HEK293 (cell line): ENCODE data around the gene ZCCHC17.

Experiments
- BCL11A ChIP-seq: fragments of 450-650 bp; formaldehyde crosslinking; IDR thresholded peaks from 2 replicates; pipeline ENCODE4 v1.5.1; 2016; ENCODE audit warnings: low read depth, missing biosample characterization, missing genetic modification characterization
- EGR2 ChIP-seq: fragments of 450-650 bp; formaldehyde crosslinking; IDR thresholded peaks from 2 replicates; pipeline ENCODE4 v1.5.1; 2016; ENCODE audit warnings: low read depth, missing biosample characterization, missing genetic modification characterization
- GLI2 ChIP-seq: fragments of 450-650 bp; formaldehyde crosslinking; IDR thresholded peaks from 2 replicates; pipeline ENCODE4; 2017; ENCODE audit warnings: missing biosample characterization, missing genetic modification characterization, low read depth, borderline replicate concordance
- GLIS2 ChIP-seq: fragments of 450-650 bp; formaldehyde crosslinking; IDR thresholded peaks from 2 replicates; pipeline ENCODE4 v1.5.1; 2016; ENCODE audit warnings: missing biosample characterization, missing genetic modification characterization
- HOXD13 ChIP-seq: sonication (generic); formaldehyde crosslinking; IDR thresholded peaks from 2 replicates; pipeline ENCODE4 v1.8.0; 2022; ENCODE audit warnings: missing genetic modification reagents, borderline replicate concordance
- KLF16 ChIP-seq: fragments of 450-650 bp; formaldehyde crosslinking; IDR thresholded peaks from 2 replicates; pipeline ENCODE4 v1.5.1; 2017; ENCODE audit warnings: missing biosample characterization, missing genetic modification characterization
- SETDB1 ChIP-seq: IDR thresholded peaks from one replicate; pipeline ENCODE4 v1.6.1; 2017; ENCODE audit warnings: mild to moderate bottlenecking, low read length, moderate library complexity, mixed read lengths; ENCODE audit not compliant: insufficient read length
- SP2 ChIP-seq: fragments of 450-650 bp; formaldehyde crosslinking; IDR thresholded peaks from 2 replicates; pipeline ENCODE4 v1.5.1; 2016; ENCODE audit warnings: missing biosample characterization, missing genetic modification characterization
- ZBTB17 ChIP-seq: fragments of 450-650 bp; formaldehyde crosslinking; IDR thresholded peaks from 2 replicates; pipeline ENCODE4 v1.5.1; 2016; ENCODE audit warnings: missing biosample characterization, missing genetic modification characterization
- ZBTB21 ChIP-seq: fragments of 450-650 bp; formaldehyde crosslinking; IDR thresholded peaks from 2 replicates; pipeline ENCODE4 v1.5.1; 2017; ENCODE audit warnings: missing biosample characterization, missing genetic modification characterization
- ZFP3 ChIP-seq: fragments of 450-650 bp; formaldehyde crosslinking; IDR thresholded peaks from 2 replicates; pipeline ENCODE4 v1.5.1; 2016; ENCODE audit warnings: low read depth, missing biosample characterization, missing genetic modification characterization
- ZNF140 ChIP-seq: fragments of 450-650 bp; formaldehyde crosslinking; IDR thresholded peaks from 2 replicates; pipeline ENCODE4 v1.5.1; 2016; ENCODE audit warnings: missing biosample characterization, missing genetic modification characterization
- ZNF214 ChIP-seq: fragments of 450-650 bp; formaldehyde crosslinking; IDR thresholded peaks from 2 replicates; pipeline ENCODE4 v1.5.1; 2017; ENCODE audit warnings: missing biosample characterization, mild to moderate bottlenecking, missing genetic modification characterization, borderline replicate concordance
- ZNF221 ChIP-seq: fragments of 450-650 bp; formaldehyde crosslinking; IDR thresholded peaks from 2 replicates; pipeline ENCODE4 v1.5.1; 2017; ENCODE audit warnings: missing biosample characterization, missing genetic modification characterization, borderline replicate concordance
- ZNF311 ChIP-seq: fragments of 450-650 bp; formaldehyde crosslinking; IDR thresholded peaks from 2 replicates; pipeline ENCODE4 v1.5.1; 2017; ENCODE audit warnings: missing biosample characterization, missing genetic modification characterization, borderline replicate concordance
- ZNF341 ChIP-seq: fragments of 450-650 bp; formaldehyde crosslinking; IDR thresholded peaks from 2 replicates; pipeline ENCODE4; 2016; ENCODE audit warnings: low read depth, missing biosample characterization, missing genetic modification characterization
- ZNF354C ChIP-seq: fragments of 450-650 bp; formaldehyde crosslinking; IDR thresholded peaks from 2 replicates; pipeline ENCODE4 v1.5.1; 2016; ENCODE audit warnings: missing biosample characterization, missing genetic modification characterization, low read depth, borderline replicate concordance
- ZNF473 ChIP-seq: fragments of 450-650 bp; formaldehyde crosslinking; IDR thresholded peaks from 2 replicates; pipeline ENCODE4 v1.5.1; 2017; ENCODE audit warnings: missing biosample characterization, missing genetic modification characterization
- ZNF510 ChIP-seq: fragments of 450-650 bp; formaldehyde crosslinking; IDR thresholded peaks from 2 replicates; pipeline ENCODE4 v1.5.1; 2018; ENCODE audit warnings: mild to moderate bottlenecking, missing genetic modification characterization, missing biosample characterization; ENCODE audit not compliant: insufficient replicate concordance
- ZNF555 ChIP-seq: fragments of 450-650 bp; formaldehyde crosslinking; conservative IDR thresholded peaks from 2 replicates; pipeline ENCODE4 v1.5.1; 2017; ENCODE audit warnings: missing biosample characterization, mild to moderate bottlenecking, missing genetic modification characterization, inconsistent platforms
- ZNF660 ChIP-seq: fragments of 450-650 bp; IDR thresholded peaks from 2 replicates; pipeline ENCODE4 v1.5.1; 2018; ENCODE audit warnings: missing biosample characterization, mild to moderate bottlenecking, missing genetic modification characterization
- ZNF701 ChIP-seq: fragments of 450-650 bp; formaldehyde crosslinking; IDR thresholded peaks from 2 replicates; pipeline ENCODE4 v1.5.1; 2016; ENCODE audit warnings: missing biosample characterization, missing genetic modification characterization
- ZNF76 ChIP-seq: fragments of 450-650 bp; formaldehyde crosslinking; IDR thresholded peaks from 2 replicates; pipeline ENCODE4; 2016; ENCODE audit warnings: low read depth, missing biosample characterization, missing genetic modification characterization, borderline replicate concordance
- ZNF837 ChIP-seq: fragments of 450-650 bp; formaldehyde crosslinking; IDR thresholded peaks from 2 replicates; pipeline ENCODE4 v1.5.1; 2016; ENCODE audit warnings: missing biosample characterization, missing genetic modification characterization
- ZNF843 ChIP-seq: fragments of 450-650 bp; formaldehyde crosslinking; IDR thresholded peaks from 2 replicates; pipeline ENCODE4 v1.5.1; 2016; ENCODE audit warnings: missing biosample characterization, missing genetic modification characterization
- TF ChIP-seq, protein P1 (sequence below): sonication (generic); formaldehyde crosslinking; IDR thresholded peaks from 2 replicates; pipeline ENCODE4 v1.8.1; 2022; ENCODE audit warnings: mild to moderate bottlenecking, moderate library complexity, missing genetic modification reagents
- TF ChIP-seq, protein P2 (sequence below): fragments of 450-650 bp; formaldehyde crosslinking; IDR thresholded peaks from 2 replicates; pipeline ENCODE4 v1.5.1; 2016; ENCODE audit warnings: missing biosample characterization, missing genetic modification characterization
- TF ChIP-seq, protein P3 (sequence below): fragments of 450-650 bp; formaldehyde crosslinking; IDR thresholded peaks from 2 replicates; pipeline ENCODE4 v1.5.1; 2016; ENCODE audit warnings: missing biosample characterization, missing genetic modification characterization
- TF ChIP-seq, protein P4 (sequence below): fragments of 450-650 bp; formaldehyde crosslinking; IDR thresholded peaks from 2 replicates; pipeline ENCODE4 v1.5.1; 2016; ENCODE audit warnings: missing biosample characterization, missing genetic modification characterization
- TF ChIP-seq, protein P5 (sequence below): fragments of 450-650 bp; formaldehyde crosslinking; IDR thresholded peaks from 2 replicates; pipeline ENCODE4 v1.5.1; 2016; ENCODE audit warnings: missing biosample characterization, missing genetic modification characterization
- TF ChIP-seq, protein P6 (sequence below): fragments of 450-650 bp; formaldehyde crosslinking; IDR thresholded peaks from 2 replicates; pipeline ENCODE4 v1.5.1; 2016; ENCODE audit warnings: missing biosample characterization, missing genetic modification characterization

Gene ZCCHC17

DNA sequence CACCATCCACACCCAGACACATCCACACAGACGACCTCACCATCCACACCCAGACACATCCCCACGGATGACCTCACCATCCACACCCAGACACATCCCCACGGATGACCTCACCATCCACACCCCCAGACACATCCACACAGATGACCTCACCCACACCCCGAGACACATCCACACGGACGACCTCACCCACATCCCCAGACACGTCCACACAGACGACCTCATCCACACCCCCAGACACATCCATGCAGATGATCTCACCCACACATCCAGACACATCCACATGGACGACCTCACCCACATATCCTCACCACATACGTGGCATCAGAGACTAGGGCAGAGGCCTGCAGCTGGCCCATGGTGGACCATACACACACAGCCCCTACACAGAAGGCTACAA, 90.8 kb downstream of the ZCCHC17 start (continued):
- TF ChIP-seq ZFP3 (tag by site-specific recombination), result no peak
- TF ChIP-seq ZNF837 (tag by site-specific recombination), result no peak
- TF ChIP-seq ZNF76, result peak; percentile 46; the same call in 1 of the 2 replicates
- no peak for TF ChIP-seq ZNF510 (tag by site-specific recombination)
- TF ChIP-seq ZNF214 (tag by site-specific recombination), result no peak
- TF ChIP-seq, protein P1, sequence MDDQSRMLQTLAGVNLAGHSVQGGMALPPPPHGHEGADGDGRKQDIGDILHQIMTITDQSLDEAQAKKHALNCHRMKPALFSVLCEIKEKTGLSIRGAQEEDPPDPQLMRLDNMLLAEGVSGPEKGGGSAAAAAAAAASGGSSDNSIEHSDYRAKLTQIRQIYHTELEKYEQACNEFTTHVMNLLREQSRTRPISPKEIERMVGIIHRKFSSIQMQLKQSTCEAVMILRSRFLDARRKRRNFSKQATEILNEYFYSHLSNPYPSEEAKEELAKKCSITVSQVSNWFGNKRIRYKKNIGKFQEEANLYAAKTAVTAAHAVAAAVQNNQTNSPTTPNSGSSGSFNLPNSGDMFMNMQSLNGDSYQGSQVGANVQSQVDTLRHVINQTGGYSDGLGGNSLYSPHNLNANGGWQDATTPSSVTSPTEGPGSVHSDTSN (CRISPR knock-in tag), result no peak
- TF ChIP-seq ZNF341, result no peak
- TF ChIP-seq, protein P2, sequence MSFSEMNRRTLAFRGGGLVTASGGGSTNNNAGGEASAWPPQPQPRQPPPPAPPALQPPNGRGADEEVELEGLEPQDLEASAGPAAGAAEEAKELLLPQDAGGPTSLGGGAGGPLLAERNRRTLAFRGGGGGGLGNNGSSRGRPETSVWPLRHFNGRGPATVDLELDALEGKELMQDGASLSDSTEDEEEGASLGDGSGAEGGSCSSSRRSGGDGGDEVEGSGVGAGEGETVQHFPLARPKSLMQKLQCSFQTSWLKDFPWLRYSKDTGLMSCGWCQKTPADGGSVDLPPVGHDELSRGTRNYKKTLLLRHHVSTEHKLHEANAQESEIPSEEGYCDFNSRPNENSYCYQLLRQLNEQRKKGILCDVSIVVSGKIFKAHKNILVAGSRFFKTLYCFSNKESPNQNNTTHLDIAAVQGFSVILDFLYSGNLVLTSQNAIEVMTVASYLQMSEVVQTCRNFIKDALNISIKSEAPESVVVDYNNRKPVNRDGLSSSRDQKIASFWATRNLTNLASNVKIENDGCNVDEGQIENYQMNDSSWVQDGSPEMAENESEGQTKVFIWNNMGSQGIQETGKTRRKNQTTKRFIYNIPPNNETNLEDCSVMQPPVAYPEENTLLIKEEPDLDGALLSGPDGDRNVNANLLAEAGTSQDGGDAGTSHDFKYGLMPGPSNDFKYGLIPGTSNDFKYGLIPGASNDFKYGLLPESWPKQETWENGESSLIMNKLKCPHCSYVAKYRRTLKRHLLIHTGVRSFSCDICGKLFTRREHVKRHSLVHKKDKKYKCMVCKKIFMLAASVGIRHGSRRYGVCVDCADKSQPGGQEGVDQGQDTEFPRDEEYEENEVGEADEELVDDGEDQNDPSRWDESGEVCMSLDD (tag by site-specific recombination), result peak; percentile 85
- no peak for TF ChIP-seq ZNF843 (tag by site-specific recombination)
- TF ChIP-seq ZNF701 (tag by site-specific recombination), result no peak
- no peak for TF ChIP-seq BCL11A (tag by site-specific recombination)
- TF ChIP-seq EGR2 (tag by site-specific recombination), result peak; percentile 99
- no peak for TF ChIP-seq ZNF221 (tag by site-specific recombination)
- TF ChIP-seq GLIS2, result no peak
- TF ChIP-seq ZNF555 (tag by site-specific recombination), result no peak
- peak; percentile 34; the same call in 1 of the 2 replicates for TF ChIP-seq SP2 (tag by site-specific recombination)
- TF ChIP-seq ZBTB21, result peak; percentile 90
- no peak for TF ChIP-seq ZNF354C (tag by site-specific recombination)
- TF ChIP-seq ZNF473 (tag by site-specific recombination), result no peak
- TF ChIP-seq, protein P3, sequence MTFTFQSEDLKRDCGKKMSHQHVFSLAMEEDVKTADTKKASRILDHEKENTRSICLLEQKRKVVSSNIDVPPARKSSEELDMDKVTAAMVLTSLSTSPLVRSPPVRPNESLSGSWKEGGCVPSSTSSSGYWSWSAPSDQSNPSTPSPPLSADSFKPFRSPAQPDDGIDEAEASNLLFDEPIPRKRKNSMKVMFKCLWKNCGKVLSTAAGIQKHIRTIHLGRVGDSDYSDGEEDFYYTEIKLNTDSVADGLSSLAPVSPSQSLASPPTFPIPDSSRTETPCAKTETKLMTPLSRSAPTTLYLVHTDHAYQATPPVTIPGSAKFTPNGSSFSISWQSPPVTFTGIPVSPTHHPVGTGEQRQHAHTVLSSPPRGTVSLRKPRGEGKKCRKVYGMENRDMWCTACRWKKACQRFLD (tag by site-specific recombination), result no peak
- no peak for TF ChIP-seq HOXD13 (CRISPR knock-in tag)
- peak; percentile 55; the same call in 1 of the 2 replicates for TF ChIP-seq ZBTB17
- TF ChIP-seq, protein P4, sequence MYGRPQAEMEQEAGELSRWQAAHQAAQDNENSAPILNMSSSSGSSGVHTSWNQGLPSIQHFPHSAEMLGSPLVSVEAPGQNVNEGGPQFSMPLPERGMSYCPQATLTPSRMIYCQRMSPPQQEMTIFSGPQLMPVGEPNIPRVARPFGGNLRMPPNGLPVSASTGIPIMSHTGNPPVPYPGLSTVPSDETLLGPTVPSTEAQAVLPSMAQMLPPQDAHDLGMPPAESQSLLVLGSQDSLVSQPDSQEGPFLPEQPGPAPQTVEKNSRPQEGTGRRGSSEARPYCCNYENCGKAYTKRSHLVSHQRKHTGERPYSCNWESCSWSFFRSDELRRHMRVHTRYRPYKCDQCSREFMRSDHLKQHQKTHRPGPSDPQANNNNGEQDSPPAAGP (tag by site-specific recombination), result peak; percentile 100
- TF ChIP-seq, protein P5, sequence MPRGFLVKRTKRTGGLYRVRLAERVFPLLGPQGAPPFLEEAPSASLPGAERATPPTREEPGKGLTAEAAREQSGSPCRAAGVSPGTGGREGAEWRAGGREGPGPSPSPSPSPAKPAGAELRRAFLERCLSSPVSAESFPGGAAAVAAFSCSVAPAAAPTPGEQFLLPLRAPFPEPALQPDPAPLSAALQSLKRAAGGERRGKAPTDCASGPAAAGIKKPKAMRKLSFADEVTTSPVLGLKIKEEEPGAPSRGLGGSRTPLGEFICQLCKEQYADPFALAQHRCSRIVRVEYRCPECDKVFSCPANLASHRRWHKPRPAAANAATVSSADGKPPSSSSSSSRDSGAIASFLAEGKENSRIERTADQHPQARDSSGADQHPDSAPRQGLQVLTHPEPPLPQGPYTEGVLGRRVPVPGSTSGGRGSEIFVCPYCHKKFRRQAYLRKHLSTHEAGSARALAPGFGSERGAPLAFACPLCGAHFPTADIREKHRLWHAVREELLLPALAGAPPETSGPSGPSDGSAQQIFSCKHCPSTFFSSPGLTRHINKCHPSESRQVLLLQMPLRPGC (tag by site-specific recombination), result 0 out of 2 replicates have a peak, but pooled peaks have one; percentile 38
- TF ChIP-seq GLI2 (tag by site-specific recombination), result no peak
- peak; percentile 41; the same call in 1 of the 2 replicates for TF ChIP-seq KLF16 (tag by site-specific recombination)
- TF ChIP-seq ZNF140, result no peak
- TF ChIP-seq ZNF660 (tag by site-specific recombination), result no peak
- TF ChIP-seq ZNF311, result no peak
- TF ChIP-seq, protein P6, sequence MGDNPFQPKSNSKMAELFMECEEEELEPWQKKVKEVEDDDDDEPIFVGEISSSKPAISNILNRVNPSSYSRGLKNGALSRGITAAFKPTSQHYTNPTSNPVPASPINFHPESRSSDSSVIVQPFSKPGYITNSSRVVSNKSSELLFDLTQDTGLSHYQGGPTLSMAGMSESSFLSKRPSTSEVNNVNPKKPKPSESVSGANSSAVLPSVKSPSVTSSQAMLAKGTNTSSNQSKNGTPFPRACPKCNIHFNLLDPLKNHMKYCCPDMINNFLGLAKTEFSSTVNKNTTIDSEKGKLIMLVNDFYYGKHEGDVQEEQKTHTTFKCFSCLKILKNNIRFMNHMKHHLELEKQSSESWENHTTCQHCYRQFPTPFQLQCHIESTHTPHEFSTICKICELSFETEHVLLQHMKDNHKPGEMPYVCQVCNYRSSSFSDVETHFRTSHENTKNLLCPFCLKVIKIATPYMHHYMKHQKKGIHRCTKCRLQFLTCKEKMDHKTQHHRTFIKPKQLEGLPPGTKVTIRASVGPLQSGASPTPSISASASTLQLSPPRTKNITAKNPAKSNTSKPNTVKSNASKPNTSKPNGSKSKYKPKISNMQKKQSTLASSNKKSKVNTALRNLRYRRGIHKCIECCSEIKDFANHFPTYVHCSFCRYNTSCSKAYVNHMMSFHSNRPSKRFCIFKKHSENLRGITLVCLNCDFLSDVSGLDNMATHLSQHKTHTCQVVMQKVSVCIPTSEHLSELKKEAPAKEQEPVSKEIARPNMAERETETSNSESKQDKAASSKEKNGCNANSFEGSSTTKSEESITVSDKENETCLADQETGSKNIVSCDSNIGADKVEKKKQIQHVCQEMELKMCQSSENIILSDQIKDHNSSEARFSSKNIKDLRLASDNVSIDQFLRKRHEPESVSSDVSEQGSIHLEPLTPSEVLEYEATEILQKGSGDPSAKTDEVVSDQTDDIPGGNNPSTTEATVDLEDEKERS (tag by site-specific recombination), result no peak
- TF ChIP-seq SETDB1, result no peak
